ENCODE measurements around the gene NFATC3. TPM values are rescaled to one million over a fixed set of nuclear protein-coding genes. Genes with fewer than 3 reads are reported as not detected.

Gene NFATC3
- total and polyA plus RNA-seq, 2 donors (not counting 1 experiment from before 2014, with no cell fraction given) = 33.4 to 115 TPM

- no peaks in the 10 kb centered on the region for H3K9me3 Mint-ChIP-seq (ENCODE audit: insufficient read depth)
- TF ChIP-seq EZH2 (IDR thresholded peaks at IDR 0.05; ENCODE audit: borderline replicate concordance, insufficient read depth, low read depth, low read length, poor library complexity, severe bottlenecking) = no peak
- peak; percentile 79 for TF ChIP-seq CTCF (IDR thresholded peaks at IDR 0.05)
- Histone ChIP-seq H3K9ac (ENCODE audit: low read length) (peak within 1 kb of the TSS; percentile 95), H3K36me3 (replicated peaks in 1 of 2; ENCODE audit: control extremely low read depth in 1 of 2, control insufficient read depth in 1 of 2, extremely low read depth in 1 of 2, insufficient read depth in 2 of 2, low read length in 1 of 2) (peaks cover 0 to 21% of the 10 kb centered on the region in 2 experiments), H3K27me3 (replicated peaks in 1 of 4; ENCODE audit: control extremely low read depth in 1 of 4, control insufficient read depth in 3 of 4, insufficient read depth in 4 of 4, low read length in 3 of 4) (no peaks in the 10 kb centered on the region), H2AFZ (ENCODE audit: insufficient read depth, low read depth, low read length, poor library complexity, severe bottlenecking) (peak within 1 kb of the TSS; percentile 91), H4K20me1 (ENCODE audit: control insufficient read depth, insufficient read depth, low read length, poor library complexity, severe bottlenecking) (peaks cover 15% of the 10 kb centered on the region), H3K79me2 (ENCODE audit: control insufficient read depth, insufficient read depth, low read length) (peaks cover 84% of the 10 kb centered on the region), H3K4me2 (replicated peaks; ENCODE audit: low read depth, low read length, poor library complexity, severe bottlenecking) (peak within 1 kb of the TSS; percentile 82), H3K4me3 (ENCODE audit: control extremely low read depth in 1 of 5, extremely low read depth in 1 of 5, insufficient read depth in 1 of 5, low read depth in 2 of 5, low read length in 4 of 5) (peak within 1 kb of the TSS; percentile 63 to 91 (median 86)), H3K9me3 (ENCODE audit: control extremely low read depth in 1 of 3, control insufficient read depth in 2 of 3, insufficient read depth in 1 of 3, low read length in 2 of 3) (peaks cover 0 to 4% (median 0%) of the 10 kb centered on the region in 3 donors), H3K4me1 (ENCODE audit: control insufficient read depth in 2 of 2, insufficient read depth in 2 of 2, low read length in 2 of 2) (peaks cover 20 to 45% of the 10 kb centered on the region in 2 donors), H3K27ac (ENCODE audit: low read length in 2 of 2) (peak within 1 kb of the TSS; percentile 92 to 97)
- peaks cover 43% of the 10 kb centered on the region for H3K4me1 Mint-ChIP-seq
- peak within 1 kb of the TSS; percentile 99 for H3K4me3 Mint-ChIP-seq
- WGBS (ENCODE audit: insufficient coverage) = under 1% methylated on average over 123 of the region's 123 CpGs
- CTCF ChIA-PET = interaction anchor here (0.6 to 15.1 kb wide), 23 partner anchors 9 to 772 kb away, joined by 3 to 554 read pairs (median 7); partner anchors contain the start of genes NFATC3, PLA2G15, PRMT7 and SLC7A6OS
- no peaks in the 10 kb centered on the region for H3K27me3 Mint-ChIP-seq
- intact Hi-C loops (cut with micrococcal nuclease) = loop anchor here (1.0 to 10.0 kb wide), 7 partner anchors 9 to 260 kb away; partner anchors contain the start of genes PLA2G15 and PRMT7
- POLR2A ChIA-PET = interaction anchor here (1.3 to 2.8 kb wide), 4 partner anchors 20 to 47 kb away, joined by 4 to 38 read pairs (median 15); partner anchors contain the start of genes PRMT7 and SLC7A6OS
- peak; percentile 74 for ATAC-seq (ENCODE audit: low read depth)
- H3K27ac Mint-ChIP-seq = peak within 1 kb of the TSS; percentile 99
- peak; percentile 89 for DNase-seq
Measured at GRCh38 chr16:68264128-68265077, 179.2 kb downstream of the NFATC3 start, which contains the start of gene SLC7A6. TSS of gene SLC7A6 (plus strand) at chr16:68264526. CDS start at chr16:68274727, 10,201 bp downstream.

Measured in B cell (primary cell).